Measurements from ENCODE around the gene OPA3.

The OPA3 gene

DNA sequence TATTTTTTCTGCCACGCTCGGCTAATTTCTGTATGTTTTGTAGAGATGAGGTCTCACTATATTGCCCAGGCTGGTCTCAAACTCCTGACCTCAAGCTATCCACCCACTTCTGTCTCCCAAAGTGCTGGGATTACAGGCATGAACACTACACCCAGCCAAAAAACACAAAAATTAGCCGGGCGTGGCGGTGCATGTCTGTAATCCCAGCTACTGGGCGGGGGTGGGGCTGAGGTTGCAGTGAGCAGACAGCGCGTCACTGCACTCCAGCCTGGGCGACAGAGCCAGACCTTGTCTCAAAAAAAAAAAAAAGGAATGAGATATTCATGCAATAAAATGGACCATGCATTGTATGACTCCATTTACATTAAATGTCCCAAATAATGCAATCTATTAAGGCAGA lies 45.1 kb downstream of the OPA3 start:
- H3K4me2 ChIP-seq, result no peak overlapping the region
- H4K20me1 ChIP-seq (ENCODE audit: insufficient read depth), result no peaks in the 10 kb centered on the region
- no peak overlapping the region for H3K9ac ChIP-seq
- no peaks in the 10 kb centered on the region for H3K27me3 ChIP-seq (ENCODE audit: insufficient read depth, low read depth)
- H2AFZ ChIP-seq (ENCODE audit: low read depth), result no peak overlapping the region
- H3K4me1 ChIP-seq (ENCODE audit: low read depth, poor library complexity, severe bottlenecking), result no peaks in the 10 kb centered on the region
- H3K27ac ChIP-seq, result no peak overlapping the region
- no peak overlapping the region for H3K4me3 ChIP-seq (IDR thresholded peaks at IDR 0.05; ENCODE audit: insufficient read depth, low read depth, low read length)
- TF ChIP-seq CTCF (conservative IDR thresholded peaks at IDR 0.05; ENCODE audit: low read depth, low read length), result no peak
- H3K36me3 ChIP-seq (ENCODE audit: insufficient read depth), result no peaks in the 10 kb centered on the region
- H3K79me2 ChIP-seq (ENCODE audit: insufficient read depth, low read depth), result no peaks in the 10 kb centered on the region

GRCh38 chr19:45531349-45531748 lies 53.3 kb downstream of the OPA3 start:
- no peak overlapping the region for H3K4me2 ChIP-seq
- TF ChIP-seq CTCF (conservative IDR thresholded peaks at IDR 0.05; ENCODE audit: low read depth, low read length), result no peak
- H2AFZ ChIP-seq (ENCODE audit: low read depth), result no peak overlapping the region
- H3K27me3 ChIP-seq (ENCODE audit: insufficient read depth, low read depth), result no peaks in the 10 kb centered on the region
- H3K79me2 ChIP-seq (ENCODE audit: insufficient read depth, low read depth), result no peaks in the 10 kb centered on the region
- no peaks in the 10 kb centered on the region for H3K36me3 ChIP-seq (ENCODE audit: insufficient read depth)
- no peaks in the 10 kb centered on the region for H4K20me1 ChIP-seq (ENCODE audit: insufficient read depth)
- no peak overlapping the region for H3K4me3 ChIP-seq (IDR thresholded peaks at IDR 0.05; ENCODE audit: insufficient read depth, low read depth, low read length)
- H3K27ac ChIP-seq, result no peak overlapping the region
- no peaks in the 10 kb centered on the region for H3K4me1 ChIP-seq (ENCODE audit: low read depth, poor library complexity, severe bottlenecking)
- no peak overlapping the region for H3K9ac ChIP-seq

GRCh38 chr19:45529420-45529785 lies 55.2 kb downstream of the OPA3 start:
- H2AFZ ChIP-seq (ENCODE audit: low read depth), result no peak overlapping the region
- no peak overlapping the region for H3K9ac ChIP-seq
- no peaks in the 10 kb centered on the region for H3K27me3 ChIP-seq (ENCODE audit: insufficient read depth, low read depth)
- TF ChIP-seq CTCF (conservative IDR thresholded peaks at IDR 0.05; ENCODE audit: low read depth, low read length), result no peak
- H3K36me3 ChIP-seq (ENCODE audit: insufficient read depth), result no peaks in the 10 kb centered on the region
- no peak overlapping the region for H3K4me3 ChIP-seq (IDR thresholded peaks at IDR 0.05; ENCODE audit: insufficient read depth, low read depth, low read length)
- H4K20me1 ChIP-seq (ENCODE audit: insufficient read depth), result no peaks in the 10 kb centered on the region
- no peaks in the 10 kb centered on the region for H3K4me1 ChIP-seq (ENCODE audit: low read depth, poor library complexity, severe bottlenecking)
- no peak overlapping the region for H3K4me2 ChIP-seq
- H3K79me2 ChIP-seq (ENCODE audit: insufficient read depth, low read depth), result no peaks in the 10 kb centered on the region
- H3K27ac ChIP-seq, result no peak overlapping the region

GRCh38 chr19:45528744-45529419 lies 55.7 kb downstream of the OPA3 start:
- no peaks in the 10 kb centered on the region for H4K20me1 ChIP-seq (ENCODE audit: insufficient read depth)
- no peak overlapping the region for H2AFZ ChIP-seq (ENCODE audit: low read depth)
- no peaks in the 10 kb centered on the region for H3K27me3 ChIP-seq (ENCODE audit: insufficient read depth, low read depth)
- H3K4me1 ChIP-seq (ENCODE audit: low read depth, poor library complexity, severe bottlenecking), result no peaks in the 10 kb centered on the region
- H3K36me3 ChIP-seq (ENCODE audit: insufficient read depth), result no peaks in the 10 kb centered on the region
- H3K27ac ChIP-seq, result no peak overlapping the region
- H3K4me2 ChIP-seq, result no peak overlapping the region
- H3K79me2 ChIP-seq (ENCODE audit: insufficient read depth, low read depth), result no peaks in the 10 kb centered on the region
- H3K4me3 ChIP-seq (IDR thresholded peaks at IDR 0.05; ENCODE audit: insufficient read depth, low read depth, low read length), result no peak overlapping the region
- H3K9ac ChIP-seq, result no peak overlapping the region
- TF ChIP-seq CTCF (conservative IDR thresholded peaks at IDR 0.05; ENCODE audit: low read depth, low read length), result no peak
